GM21825 (cell line): ENCODE measurements around the gene NIM1K.
"Not testable (repeated sequence)": the region's sequence is repeated elsewhere in the genome, so short reads cannot be mapped to it uniquely, and the experiment has no call there.

Experiments
- ATAC-seq: cut with Tn5 transposase; IDR thresholded peaks from one replicate; pipeline ENCODE4 v1.9.1; 2021; ENCODE audit warnings: mild to moderate bottlenecking, moderate library complexity; ENCODE audit not compliant: unreplicated experiment

Gene NIM1K

DNA sequence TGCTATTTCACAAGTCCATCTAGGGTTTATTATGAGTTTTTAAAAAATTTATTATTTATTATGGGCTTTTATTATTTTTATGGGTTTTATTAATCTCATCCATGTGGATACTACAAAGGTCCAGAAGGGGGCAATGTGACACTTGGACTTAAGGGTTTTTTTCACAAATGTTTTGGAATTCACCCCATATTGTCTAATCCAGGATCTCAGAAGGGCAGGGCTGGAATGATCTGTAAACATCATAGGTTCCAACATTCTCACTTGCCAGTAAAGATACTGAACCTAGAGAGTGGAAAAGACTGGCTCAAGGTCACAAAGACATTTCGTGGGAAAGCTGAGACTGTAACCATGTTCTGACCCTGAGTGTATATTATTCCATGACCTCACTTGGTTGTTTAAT, 35.6 kb downstream of the NIM1K start:
- ATAC-seq = no peak

DNA sequence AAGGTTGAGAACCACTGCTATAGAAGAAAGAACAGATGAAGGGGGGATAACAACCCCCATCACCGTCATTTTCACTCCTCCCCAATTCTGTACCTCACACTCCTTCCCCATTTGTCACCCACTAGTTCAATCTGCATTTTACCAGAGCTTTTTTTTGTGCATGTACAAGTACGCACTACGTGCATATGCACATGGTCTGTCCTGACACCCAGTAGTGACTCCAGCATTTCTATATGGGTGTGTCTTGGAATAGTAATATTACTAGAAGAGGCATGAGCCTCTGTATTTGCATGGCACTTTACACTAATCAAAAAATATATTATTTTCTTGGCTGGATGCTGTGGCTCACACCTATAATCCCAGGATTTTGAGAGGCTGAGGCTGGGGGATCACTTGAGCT, 38.7 kb downstream of the NIM1K start:
- no peak for ATAC-seq

DNA sequence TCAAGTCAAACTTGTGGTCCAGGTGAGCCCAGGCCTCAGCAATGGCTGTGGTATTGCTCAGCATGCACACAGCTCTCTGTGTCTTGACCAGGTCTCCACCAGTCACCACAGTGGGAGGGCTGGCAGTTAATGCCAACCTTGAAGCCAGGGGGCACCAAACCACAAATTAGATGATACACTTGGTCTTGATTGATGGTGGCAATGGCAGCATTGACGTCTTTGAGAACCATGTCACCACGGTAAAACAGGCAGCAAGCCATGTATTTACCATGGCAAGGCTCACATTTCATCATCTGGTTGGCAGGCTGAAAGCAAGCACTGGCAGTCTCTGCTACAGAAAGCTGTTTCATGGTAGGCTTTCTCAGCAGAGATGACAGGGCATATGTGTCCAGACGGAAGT, 40.0 kb downstream of the NIM1K start:
- no peak for ATAC-seq

DNA sequence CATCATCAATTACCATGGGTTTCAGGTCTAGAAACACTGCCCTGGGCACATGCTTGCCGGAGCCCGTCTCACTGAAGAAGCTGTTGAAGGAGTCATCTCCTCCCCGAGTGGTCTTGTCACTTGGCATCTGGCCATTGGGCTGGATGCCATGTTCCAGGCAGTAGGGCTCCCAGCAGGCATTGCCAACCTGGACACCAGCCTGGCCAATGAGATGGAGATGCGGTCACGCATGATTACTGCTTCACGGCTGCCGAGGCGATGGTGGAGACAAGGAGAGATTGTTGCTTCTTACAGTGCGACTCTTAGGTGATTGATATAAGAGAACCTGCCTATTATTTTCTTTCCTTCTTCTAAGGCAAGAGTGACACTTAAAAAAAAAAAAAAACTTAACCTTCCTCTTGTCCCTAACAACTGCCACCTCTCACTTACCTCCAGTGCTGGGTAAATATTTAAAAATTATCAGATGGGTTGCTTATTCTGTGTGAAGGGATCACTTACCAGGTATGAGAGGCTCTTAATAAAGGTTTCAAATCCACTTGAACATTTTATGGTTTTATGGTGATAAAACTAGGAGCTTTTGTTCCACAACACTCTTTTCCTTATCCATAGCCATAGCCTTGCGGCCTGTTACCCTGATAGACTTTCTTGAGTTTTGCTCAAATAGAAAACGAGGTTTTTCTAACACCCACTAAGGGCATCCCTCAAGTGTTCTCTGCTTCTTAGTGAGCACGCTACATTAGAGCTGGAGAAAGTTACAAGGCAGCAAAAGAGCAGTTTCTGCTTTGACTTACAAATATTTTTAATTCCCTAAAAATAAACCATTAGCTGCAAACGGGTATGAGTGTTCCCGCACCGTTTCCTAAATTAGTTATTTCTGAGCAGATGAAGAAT, 41.2 kb downstream of the NIM1K start:
- ATAC-seq = no peak

DNA sequence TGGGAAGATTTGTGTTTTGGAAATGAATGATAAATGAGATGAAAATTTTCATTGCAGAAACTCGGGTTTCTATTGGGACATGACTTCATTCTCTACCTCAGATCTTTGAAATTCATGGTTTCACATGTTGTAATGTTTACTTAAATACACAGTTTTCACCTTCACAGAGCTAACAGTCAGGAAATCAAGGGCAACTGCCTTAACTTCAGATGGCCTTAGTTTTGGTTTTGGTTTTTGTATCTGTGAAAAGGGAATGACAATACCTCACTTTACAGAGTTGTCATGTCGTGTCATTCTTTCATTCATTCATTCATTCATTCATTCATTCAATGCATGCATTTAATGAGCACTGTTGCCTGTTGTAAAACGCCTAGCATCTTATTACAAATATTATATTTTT, 41.9 kb downstream of the NIM1K start:
- ATAC-seq = peak; percentile 67

DNA sequence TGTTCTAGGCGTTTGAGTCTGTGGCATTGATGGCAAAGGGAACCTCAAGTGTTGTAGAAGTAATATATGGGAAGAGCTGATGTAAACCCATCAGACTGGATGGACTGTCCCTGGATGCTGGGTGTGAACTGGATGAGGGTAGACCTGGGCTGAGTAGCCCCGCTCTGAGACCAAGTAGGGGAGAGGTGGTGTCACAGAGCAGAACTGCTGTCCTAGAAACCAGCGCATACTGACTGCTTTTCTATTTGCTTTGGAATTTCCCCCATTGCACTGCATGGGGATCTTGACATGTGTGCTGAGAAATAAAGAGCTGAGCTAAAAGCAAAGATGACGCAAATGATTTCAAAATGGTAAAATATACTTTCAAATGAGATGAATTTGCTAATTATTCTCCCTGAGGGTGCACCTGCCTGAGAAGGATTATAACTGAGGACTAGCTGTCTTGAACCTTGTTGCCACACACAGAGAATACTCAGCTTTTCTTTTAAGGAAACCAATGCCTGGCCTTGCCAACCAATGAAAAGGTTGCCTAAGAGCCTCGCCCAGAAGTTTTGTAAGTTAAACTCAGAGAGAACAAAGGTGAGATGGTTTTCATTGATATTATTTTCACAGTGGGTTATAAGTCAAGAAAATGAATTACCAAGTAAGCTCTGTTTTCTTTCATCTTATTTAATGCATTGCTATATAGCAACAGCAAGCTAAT, 44.8 kb downstream of the NIM1K start:
- ATAC-seq = no peak

DNA sequence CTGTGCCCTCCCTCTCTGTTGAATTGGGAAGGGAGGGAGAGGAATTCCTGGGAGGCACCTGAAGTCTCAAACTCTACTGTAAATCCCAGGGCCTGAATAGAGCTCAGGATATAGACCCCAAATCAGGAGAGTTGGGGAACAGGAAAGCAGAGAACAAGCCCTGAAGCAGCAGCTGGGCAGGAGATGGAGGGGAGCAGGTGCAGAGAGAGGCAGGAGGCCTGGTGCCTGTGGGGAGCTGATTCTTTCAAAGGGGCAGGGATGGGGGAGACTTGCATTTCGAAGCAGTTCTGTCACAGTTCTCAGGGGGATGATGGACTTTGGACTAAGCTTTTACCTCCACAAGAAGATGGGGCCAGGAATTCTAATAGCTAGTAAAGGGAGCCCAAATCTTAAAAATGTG, 50.2 kb downstream of the NIM1K start:
- no peak for ATAC-seq

DNA sequence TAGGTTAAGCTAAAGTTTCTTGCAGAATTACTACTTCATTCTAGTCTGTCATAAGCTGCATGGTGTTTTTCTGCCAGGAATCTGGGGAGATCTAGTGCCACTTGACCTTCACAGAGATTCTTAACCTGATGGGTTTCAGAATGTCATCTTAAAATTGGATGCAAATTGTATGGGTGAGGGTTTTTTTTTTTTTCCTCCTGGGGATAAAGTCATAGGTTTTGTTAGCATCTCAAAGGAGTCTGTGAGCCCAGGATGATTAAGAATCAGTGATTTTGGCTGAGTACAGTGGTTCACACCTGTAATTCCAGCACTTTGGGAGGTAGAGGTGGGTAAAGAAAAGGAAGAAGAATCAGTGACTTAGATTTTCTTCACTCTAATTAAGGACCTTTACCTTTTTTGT, 51.2 kb downstream of the NIM1K start:
- ATAC-seq = no peak

DNA sequence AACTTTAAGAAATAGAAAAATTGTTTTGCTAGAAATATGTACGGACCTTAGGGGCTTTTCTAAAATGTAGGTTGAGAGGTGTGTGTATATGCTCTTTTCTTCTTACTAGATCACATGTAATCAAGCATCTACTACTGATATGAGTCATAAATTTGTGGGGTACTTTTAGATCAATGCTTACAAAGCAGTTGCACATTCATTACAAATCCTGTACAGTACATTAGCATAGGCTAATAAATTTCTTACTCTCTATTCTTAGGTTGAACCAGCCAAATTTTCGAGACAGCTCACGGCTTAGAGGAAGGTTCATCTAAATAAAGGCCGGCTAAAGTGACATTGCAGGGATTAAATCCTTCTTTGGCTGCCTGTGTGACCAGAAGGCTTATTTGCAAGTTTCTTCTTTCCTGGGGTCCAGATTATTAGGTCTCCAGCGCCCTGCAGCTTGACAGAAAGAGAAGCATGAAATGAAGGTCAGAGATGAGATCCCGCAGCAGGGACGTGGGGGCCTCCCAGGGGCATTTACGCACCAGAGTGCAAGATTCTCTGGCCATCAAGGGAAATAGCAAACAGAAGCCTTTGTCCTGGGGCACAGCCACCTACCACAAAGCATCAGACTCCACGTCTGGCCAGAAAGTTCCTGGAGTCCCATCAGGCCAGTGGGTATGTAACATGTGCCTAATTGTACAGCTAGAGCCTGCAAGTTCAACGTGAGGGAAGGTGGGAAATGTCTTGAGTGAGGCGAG, 53.0 kb downstream of the NIM1K start:
- ATAC-seq = peak; percentile 69

DNA sequence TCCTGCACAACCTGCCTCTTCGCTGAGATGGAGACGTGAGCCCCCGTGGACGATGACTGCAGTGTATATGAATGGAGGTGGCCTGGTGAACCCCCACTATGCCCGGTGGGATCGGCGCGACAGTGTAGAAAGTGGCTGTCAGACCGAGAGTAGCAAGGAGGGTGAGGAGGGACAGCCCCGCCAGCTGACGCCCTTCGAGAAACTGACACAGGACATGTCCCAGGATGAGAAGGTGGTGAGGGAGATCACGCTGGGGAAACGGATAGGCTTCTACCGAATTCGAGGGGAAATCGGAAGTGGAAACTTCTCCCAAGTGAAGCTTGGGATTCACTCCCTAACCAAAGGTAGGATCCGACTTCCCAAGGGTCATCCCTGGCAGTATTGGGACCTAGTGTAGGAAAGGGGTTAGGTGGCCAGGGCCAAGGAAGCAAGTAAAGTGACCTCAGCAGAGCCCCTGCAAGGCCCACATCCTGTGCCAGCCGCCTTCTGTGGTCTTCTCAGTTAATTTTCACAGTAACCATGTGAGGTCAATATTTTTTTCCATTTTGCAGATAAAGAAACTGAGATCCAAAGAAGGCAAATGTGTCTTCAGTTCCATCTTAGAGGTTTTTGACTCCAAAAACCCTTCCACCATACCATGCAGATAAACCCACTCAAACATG, 53.8 kb downstream of the NIM1K start:
- peak; percentile 52 for ATAC-seq

DNA sequence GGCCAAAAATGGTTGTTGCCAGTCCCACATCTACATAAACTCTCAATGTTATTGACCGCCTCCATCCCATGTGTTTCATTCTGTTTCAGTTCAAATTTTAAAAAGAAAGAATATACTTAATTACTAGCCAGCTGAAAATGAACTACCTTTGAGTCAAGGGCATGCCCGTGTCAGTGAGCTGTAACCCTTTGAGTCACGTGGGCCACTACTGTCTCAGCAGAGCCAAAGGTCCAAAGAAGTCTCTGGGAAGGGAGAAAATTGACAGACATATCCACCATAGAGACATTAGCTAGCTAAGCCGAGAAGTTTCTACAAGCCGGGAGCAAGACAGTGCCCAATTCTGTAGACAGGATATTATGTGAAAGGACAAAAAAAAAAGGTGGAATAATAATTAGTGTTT, 59.7 kb downstream of the NIM1K start:
- no peak for ATAC-seq

DNA sequence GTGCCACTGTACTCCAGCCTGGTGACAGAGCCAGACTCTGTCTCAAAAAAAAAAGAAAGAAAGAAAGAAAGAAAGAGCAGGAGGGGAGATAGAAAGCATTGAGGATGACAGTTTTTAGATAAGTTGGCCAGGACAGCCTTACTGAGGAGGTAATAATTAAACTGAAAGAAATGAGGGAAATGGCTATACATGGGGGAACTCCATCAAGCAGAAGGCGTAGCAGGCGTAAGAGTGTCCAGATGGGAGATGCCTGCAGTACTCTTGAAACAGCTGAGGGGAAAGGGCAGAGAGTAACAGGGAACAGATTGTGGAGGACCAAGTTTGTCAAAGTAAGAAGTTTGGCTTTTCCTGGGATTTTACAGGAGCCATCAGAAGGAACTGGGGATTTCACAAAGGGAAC, 63.7 kb downstream of the NIM1K start:
- peak; percentile 49 for ATAC-seq

DNA sequence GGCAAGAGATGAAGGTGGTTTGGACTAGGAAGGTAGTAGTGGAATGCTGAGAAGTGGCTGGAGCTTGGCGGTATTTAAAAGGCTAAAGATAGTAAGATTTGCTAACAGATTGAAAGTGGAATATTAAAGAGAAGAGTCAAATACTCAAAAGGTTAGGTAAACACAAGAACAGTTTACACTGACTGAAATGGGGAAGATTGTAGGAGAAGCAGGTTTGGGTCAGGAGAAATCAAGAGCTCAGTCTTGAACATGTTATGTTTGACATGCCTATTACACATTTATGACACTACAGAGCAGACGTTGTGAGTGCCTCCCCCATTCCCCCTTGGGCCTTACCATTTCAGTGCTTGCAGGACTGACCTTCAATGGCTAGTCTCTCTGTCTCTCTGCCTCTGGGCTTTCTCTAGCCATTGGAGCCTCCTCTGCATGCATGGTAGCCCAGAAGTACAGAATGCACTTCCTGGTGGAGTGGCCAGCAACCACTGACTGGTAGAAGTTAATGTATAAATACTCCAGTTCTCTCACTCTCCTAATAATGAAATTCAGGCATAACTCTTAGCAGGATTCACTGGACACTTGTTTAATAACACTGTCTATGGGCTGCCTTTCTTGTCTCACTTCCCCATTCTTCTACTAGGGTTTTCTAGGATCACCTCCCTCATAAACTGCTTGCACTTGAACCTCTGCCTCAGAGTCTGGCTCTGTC, 64.4 kb downstream of the NIM1K start:
- ATAC-seq = no peak

DNA sequence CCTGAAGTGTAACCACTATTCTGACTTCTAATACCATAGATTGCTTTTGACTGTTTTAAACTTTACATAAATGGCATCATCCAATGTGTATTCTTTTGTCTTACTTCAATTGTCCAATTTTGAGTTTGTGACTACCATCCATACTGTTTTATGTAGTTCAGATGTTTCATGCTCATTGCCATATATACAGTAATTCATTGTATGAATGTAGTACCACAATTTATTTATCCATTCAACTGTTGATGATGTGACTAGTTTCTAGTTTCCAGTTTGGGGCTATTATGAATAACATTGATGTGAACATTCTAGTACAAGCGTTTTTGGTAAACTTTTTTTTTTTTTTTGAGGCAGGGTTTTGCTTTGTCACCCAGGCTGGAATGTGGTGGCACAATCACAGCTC, 66.1 kb downstream of the NIM1K start:
- no peak for ATAC-seq

DNA sequence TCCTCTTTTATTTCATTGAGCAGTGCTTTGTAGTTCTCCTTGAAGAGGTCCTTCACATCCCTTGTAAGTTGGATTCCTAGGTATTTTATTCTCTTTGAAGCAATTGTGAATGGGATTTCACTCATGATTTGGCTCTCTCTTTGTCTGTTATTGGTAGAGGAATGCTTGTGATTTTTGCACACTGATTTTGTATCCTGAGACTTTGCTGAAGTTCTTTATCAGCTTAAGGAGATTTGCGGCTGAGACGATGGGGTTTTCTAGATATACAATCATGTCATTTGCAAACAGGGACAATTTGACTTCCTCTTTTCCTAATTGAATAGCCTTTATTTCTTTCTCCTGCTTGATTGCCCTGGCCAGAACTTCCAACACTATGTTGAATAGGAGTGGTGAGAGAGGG, 70.2 kb downstream of the NIM1K start:
- not testable (repeated sequence) for ATAC-seq

DNA sequence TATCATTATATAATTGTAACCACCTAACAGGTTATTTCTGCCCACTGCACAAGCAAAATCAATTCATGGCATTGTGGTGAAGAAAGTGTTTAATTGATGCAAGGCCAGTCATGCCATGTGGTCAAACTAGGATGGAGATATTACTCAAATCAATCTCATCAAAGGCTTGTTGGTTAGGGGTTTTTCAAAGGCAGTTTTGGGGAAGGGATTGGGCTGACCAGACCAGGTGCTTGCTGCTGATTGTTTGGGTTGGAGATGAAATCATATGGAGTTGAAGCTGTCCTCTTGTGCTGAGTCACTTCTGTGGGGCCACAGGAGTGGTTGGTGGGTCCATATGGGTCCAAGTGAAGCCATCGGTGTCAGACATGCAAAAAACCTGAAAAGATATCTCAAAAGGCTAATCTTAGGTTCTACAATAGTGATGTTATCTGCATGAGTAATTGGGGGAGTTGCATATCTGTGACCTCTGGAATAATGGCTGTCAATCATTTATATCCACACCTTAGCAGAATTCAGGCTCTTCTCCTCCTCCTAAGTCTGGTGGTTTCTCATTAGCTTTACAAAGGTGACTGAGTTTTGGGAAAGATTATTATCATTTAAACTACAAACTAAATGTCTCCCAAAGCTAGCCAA, 76.3 kb downstream of the NIM1K start:
- peak; percentile 80 for ATAC-seq

DNA sequence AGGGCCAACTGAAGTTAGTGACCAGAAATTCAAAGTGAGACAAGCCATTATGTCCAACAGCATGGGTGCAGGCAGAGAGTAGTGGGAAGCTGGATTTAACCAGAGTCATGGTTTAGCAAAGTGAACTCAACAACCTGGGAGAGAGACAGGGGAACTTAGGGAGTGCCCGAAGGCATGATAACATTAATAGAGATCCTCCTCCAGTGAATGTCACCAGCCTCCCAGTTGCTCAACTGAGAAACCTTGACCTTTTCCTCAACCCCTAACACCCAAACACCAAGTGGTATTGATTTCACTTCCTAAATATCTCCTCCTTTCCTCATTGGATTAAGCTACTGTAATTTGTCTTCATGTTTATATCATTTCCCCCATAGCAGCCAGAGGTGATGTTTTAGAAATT, 78.6 kb downstream of the NIM1K start:
- no peak for ATAC-seq

DNA sequence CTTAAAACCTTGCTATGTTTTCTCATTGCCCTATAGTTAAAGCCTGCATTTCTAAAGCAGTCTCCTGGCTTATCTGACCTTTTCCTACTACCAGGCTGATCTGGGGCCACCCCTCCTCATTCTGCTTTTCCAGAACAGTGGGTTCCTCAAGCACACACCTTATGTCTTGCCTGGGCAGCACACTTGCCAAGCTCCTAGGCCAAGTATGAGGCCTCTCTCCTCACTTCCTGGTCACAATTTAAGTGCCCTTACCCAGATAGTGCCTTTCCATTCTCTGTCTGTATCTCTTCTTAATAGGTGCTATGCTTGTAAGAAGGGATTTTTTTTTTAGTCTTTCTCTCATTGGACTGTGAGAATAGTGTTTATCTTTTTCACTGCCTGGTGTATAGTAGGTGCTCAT, 81.5 kb downstream of the NIM1K start:
- no peak for ATAC-seq

DNA sequence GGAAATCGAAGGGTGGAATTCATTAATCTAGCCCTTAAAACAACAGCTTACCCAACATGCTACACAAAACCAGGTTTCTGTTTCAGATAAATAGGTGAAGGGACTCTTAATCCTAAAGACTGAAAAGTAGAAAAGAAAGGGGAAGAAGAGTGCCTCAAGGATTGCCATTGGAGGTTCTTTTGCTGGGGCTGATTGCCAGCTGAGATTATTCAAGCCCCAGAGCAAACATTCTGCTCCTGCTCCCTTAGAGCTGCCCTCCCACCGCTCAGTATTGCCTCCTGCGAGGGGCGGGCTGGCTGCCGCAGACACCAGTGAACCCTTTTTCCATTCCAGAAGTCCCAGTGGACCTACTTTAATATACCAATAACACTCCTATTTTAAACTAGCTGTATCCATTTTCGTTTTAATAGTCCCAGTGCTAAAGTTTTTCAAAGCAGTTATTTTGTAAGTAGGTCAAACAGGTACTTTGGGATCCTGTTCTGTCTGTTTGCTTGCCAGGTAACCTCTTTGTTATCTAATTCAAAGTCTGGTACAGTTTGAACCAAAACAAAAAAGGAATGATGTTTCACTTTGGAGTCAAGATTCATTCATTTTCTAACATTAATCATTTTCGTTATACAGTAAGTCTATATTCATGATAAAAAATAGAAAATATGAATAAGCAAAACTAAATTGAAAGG, 82.5 kb downstream of the NIM1K start:
- no peak for ATAC-seq

DNA sequence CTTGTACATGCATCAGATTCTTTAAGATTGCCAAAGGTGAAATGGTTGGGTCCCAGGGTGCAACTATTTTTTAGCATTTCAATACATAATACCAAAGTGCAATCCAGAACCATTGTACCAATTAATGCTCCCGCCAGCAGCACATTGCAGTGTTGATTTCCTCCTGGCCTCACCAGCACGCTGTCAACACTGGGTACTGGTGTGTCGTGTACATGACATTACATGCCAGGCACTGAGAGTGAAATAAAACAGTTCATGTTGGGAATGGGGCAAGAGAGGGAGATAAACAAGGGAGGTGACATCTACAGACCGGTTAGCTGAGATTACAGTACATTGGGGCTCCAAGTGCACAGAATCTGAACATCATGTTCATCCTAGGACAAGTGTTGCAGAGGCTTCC, 83.4 kb downstream of the NIM1K start:
- ATAC-seq = no peak
